Spinal cord (tissue), 10 donors: Measurements from ENCODE around the gene RGMA. TPM values are rescaled to one million over a fixed set of nuclear protein-coding genes. Genes with fewer than 3 reads are reported as not detected.

Experiments used
- DNase-seq, 6 donors: peaks; one replicate each; pipeline versions ENCODE4 v3.0.0 to v3.0.0-alpha.2; 2013 to 2015; ENCODE audit warnings: low spot score in 6 of 6, low read depth in 4 of 6
- H3K27ac ChIP-seq: one replicate; pipeline ENCODE4 v1.5.1; 2013; ENCODE audit warnings: low read depth, low read length, control low read depth
- H3K27me3 ChIP-seq: one replicate; pipeline ENCODE4 v1.6.1; 2013; ENCODE audit warnings: low read length; ENCODE audit not compliant: control insufficient read depth, insufficient read depth
- H3K36me3 ChIP-seq: one replicate; pipeline ENCODE4 v1.6.1; 2013; ENCODE audit warnings: low read length; ENCODE audit not compliant: control insufficient read depth, insufficient read depth
- H3K4me1 ChIP-seq: one replicate; pipeline ENCODE4 v1.6.1; 2013; ENCODE audit warnings: low read length; ENCODE audit not compliant: control insufficient read depth, insufficient read depth
- H3K4me3 ChIP-seq: one replicate; pipeline ENCODE4 v1.5.1; 2013; ENCODE audit warnings: low read depth, low read length, control low read depth
- H3K9me3 ChIP-seq: one replicate; pipeline ENCODE4 v1.6.1; 2013; ENCODE audit warnings: low read length; ENCODE audit not compliant: control insufficient read depth, insufficient read depth
- WGBS: methylation state at CpG from one replicate; pipeline ENCODE4 v1.1.5; 2013; ENCODE audit warnings: missing lambda C conversion rate; ENCODE audit not compliant: insufficient coverage; 5-methylcytosine and 5-hydroxymethylcytosine counted together
- long read RNA-seq, 4 donors: transcript quantifications; one replicate each; lab custom pipeline, GENCODE V29; 2026
- polyA plus RNA-seq, 2 donors: library from polyadenylated mRNA; unstranded; fragments of 120-200 nt; gene quantifications; one replicate each; pipeline ENCODE4 v1.2.1, GENCODE V29; 2013; ENCODE audit not compliant: insufficient read length in 2 of 2
- total RNA-seq, 2 donors: library from RNA; depleted of rRNA in 1 of 2; stranded (reverse); fragments of 120-200 nt in 1 of 2; fragments of >200 nt in 1 of 2; gene quantifications; one replicate each; pipeline versions ENCODE4 v1.2.3 to v1.2.4, GENCODE V29; 2013 to 2014
- donor health status: healthy.

Gene RGMA, protein sequence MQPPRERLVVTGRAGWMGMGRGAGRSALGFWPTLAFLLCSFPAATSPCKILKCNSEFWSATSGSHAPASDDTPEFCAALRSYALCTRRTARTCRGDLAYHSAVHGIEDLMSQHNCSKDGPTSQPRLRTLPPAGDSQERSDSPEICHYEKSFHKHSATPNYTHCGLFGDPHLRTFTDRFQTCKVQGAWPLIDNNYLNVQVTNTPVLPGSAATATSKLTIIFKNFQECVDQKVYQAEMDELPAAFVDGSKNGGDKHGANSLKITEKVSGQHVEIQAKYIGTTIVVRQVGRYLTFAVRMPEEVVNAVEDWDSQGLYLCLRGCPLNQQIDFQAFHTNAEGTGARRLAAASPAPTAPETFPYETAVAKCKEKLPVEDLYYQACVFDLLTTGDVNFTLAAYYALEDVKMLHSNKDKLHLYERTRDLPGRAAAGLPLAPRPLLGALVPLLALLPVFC
- total RNA-seq (10 to 100 TPM; 20.7 to 31.5 TPM), polyA plus RNA-seq (100 to 1,000 TPM; 338 to 356 TPM)
- long read RNA-seq, donor 1, full-length matches to known transcripts, result 63 of 87 reads
- long read RNA-seq, donor 1, partial matches to known transcripts, result 24 of 87 reads
- long read RNA-seq, donor 1, other reads (novel, unspliced or antisense), result 0 of 87 reads
- long read RNA-seq, donor 2, full-length matches to known transcripts, result 66 of 167 reads
- long read RNA-seq, donor 2, partial matches to known transcripts, result 101 of 167 reads
- long read RNA-seq, donor 2, other reads (novel, unspliced or antisense), result 0 of 167 reads
- long read RNA-seq, donor 3, full-length matches to known transcripts, result 58 of 124 reads
- long read RNA-seq, donor 3, partial matches to known transcripts, result 66 of 124 reads
- long read RNA-seq, donor 3, other reads (novel, unspliced or antisense), result 0 of 124 reads
- long read RNA-seq, donor 4, partial matches to known transcripts, result 0 of 2 reads
- long read RNA-seq, donor 4, other reads (novel, unspliced or antisense), result 0 of 2 reads

DNA sequence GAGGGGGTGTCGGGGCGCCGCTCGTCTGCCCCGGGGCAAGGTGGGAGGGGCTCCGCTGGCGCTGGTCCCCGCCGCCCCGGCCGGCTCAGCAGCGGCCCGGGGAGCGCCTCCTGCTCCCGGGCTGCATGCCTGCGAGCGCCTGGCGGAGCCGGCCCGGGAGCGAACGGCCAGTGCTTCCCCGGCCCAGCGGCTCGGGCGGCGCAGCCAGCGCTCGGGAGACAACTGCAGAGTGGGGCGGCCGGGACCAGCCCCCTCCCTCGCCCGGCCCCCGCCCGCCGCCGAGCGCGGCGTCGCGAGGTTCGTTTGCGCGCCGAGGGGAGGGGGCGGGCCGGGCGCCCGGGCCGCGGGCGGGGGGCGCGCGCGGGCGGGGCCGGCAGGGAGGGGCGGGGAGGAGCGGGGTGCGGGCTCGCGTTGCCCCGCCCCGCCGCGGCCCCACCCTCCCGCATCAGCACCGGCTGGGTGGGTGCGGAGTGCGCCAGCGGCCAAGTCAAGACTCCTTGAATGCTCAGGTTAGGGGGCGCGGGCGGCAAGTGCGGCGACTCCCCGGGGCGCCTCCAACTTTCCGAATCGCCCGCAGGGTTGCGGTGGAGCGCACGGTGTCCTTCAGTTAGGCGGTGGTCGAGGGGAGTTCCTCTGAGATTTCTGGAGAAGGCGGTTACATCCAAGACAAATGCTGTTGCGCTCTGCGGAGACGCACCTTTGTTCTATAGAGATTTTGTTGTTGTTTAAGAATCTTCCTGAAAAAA, at the start of gene RGMA:
Gene RGMA, minus strand, starts transcription at position 231 of the 746 bp plus-strand sequence. CDS start 279 bp downstream, outside the sequence.
- WGBS, result under 1% methylated on average over 69 of the region's 92 CpGs

DNA sequence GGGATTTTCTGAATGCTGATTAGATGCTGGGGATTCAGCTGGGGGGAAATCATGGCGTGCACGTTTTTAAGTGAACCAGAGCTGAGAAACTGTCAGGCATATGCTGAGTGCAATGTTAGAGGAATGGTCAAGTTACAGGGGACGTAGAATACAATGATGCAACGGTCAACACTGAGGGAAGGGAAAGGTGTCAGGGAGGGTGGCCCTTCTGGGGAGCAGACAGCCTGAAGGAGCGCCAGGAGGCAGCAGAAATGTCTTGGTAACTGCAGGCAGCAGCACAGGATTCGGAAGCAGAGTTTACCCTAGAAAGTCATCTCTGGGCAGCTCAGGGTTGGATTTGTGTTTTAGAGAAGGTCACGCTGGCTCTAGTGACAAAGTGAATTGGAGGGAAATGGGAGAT, 47.6 kb upstream of the RGMA start:
- Histone ChIP-seq H3K4me3 (no peak overlapping the region), H3K27me3 (no peaks in the 10 kb centered on the region), H3K9me3 (no peaks in the 10 kb centered on the region), H3K36me3 (no peaks in the 10 kb centered on the region), H3K4me1 (peaks cover 9% of the 10 kb centered on the region), H3K27ac (no peak overlapping the region)
- 59% methylated on average over 7 of the region's 7 CpGs for WGBS
- no peak for DNase-seq

More for the DNA sequence above, at the start of gene RGMA:
- no peaks in the 10 kb centered on the region for H3K9me3 ChIP-seq
- peak in 2 of 6 donors; percentile 76 to 86 for DNase-seq
- H3K36me3 ChIP-seq, result no peaks in the 10 kb centered on the region
- peaks cover 19% of the 10 kb centered on the region for H3K4me1 ChIP-seq
- peak within 1 kb of the TSS; percentile 89 for H3K27ac ChIP-seq
- H3K4me3 ChIP-seq, result peak within 1 kb of the TSS; percentile 56
- H3K27me3 ChIP-seq, result peaks cover 9% of the 10 kb centered on the region

DNA sequence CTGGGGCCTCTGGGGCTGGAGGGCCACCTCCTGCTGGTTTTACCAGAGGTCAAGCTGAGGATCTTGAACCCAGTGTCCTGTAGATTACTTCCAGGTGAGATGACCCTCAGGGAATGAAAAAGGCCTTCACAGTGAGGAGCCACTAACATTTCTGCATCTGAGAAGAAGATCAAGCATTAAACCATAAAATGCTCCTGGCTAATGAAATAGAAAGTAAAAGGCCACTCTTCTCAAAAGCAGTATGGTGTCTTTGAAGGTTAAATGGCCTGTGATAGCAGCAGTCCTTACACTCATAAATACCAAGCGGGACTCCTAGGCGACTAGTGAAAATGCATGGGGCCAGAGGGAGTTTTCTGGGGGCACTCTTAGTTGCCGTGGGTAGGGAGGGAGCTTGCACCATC, 47.0 kb upstream of the RGMA start:
- no peak for DNase-seq
- Histone ChIP-seq H3K4me3 (no peak overlapping the region), H3K36me3 (no peaks in the 10 kb centered on the region), H3K9me3 (no peaks in the 10 kb centered on the region), H3K27ac (no peak overlapping the region), H3K4me1 (peaks cover 9% of the 10 kb centered on the region), H3K27me3 (no peaks in the 10 kb centered on the region)
- WGBS, result no CpG with 5 or more reads among the region's 3 CpGs

DNA sequence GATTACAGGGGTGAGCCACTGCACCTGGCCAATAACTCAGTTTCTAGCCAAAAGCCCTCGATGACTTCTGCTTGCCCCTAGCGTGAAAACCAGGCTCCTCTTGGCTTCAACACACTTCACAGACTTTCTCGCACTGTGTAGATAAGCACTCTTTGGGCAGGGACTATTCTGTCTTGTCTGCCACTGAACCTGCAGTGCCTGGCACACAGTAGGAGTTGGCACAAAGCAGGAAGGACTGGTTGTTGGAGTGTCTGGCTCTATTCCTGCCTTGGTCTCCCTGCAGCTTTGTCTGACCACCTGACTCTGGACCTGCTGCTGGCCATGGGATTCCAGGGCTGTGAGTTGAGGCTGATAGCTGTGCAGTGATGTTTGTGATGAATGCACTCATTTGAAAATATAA, 46.4 kb upstream of the RGMA start:
- Histone ChIP-seq H3K4me3 (no peak overlapping the region), H3K9me3 (no peaks in the 10 kb centered on the region), H3K27ac (no peak overlapping the region), H3K4me1 (peaks cover 11% of the 10 kb centered on the region), H3K27me3 (no peaks in the 10 kb centered on the region), H3K36me3 (no peaks in the 10 kb centered on the region)
- 61% methylated on average over 2 of the region's 3 CpGs for WGBS
- DNase-seq, result no peak

DNA sequence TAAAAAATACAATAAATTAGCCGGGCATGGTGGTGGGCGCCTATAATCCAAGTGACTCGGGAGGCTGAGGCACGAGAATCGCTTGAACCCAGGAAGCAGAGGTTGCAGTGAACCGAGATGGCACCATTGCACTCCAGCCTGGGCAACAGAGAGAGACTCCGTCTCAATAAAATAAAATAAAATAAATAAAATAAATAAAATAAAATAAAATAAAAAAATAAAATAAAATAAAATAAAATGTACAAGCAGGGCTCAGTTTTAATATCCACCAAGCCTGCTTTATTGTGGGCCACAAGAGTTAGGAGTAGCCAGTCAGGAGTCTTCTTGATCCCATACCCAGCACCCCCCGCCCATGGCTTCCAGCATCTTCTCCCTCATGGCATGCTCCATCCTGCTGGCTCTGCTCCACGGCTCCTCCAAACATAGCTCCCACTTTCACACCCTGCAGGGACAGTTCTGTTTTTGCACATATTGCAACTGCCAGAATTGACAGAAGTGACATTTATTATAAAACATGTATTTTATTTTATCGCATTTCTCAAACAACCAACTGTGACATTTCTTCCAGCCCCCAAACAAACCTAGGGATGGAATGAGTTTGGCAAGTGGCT, 42.6 kb upstream of the RGMA start:
- DNase-seq, result peak in 1 of 6 donors; percentile 88
- no peak overlapping the region for H3K4me3 ChIP-seq
- H3K9me3 ChIP-seq, result no peaks in the 10 kb centered on the region
- H3K27ac ChIP-seq, result no peak overlapping the region
- H3K36me3 ChIP-seq, result no peaks in the 10 kb centered on the region
- peaks cover 9% of the 10 kb centered on the region for H3K4me1 ChIP-seq
- no peaks in the 10 kb centered on the region for H3K27me3 ChIP-seq
- 92% methylated on average over 5 of the region's 10 CpGs for WGBS

DNA sequence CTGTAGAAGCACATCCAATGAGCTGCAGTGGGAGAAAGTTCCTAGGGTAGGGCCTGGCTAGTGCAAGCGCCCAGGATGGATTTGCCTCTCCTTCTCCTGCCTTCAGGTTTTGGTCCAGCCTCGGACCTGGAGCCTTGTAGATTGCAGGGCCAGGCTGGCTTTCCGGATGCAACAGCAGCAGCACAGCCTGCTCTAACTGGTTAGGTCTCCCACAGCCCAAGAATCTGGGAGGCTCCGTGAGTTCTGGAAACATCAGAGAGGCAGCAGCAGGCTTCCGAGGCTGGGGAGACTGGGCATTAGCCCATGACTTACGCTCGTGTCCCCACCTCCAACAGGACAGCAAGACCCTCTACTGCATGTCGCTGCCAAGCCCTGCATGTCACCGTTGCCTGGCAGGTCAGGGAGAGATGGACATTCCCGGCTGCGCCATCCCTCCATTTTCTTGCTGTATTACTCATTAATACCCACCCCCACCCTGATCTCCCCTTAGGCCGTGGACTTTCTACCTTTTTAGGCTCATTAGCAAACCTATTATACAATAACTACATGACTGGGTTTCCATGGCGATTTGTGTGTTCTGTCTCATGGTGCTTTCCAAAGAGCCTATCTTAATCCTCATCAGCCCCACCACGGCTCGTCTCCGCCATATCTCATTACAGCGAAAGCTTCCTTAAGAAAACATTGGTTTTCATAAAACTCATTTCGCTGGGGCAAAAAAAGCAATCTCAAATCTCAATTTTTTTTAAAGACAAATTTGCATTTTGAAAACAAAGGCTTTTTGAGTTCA, 40.9 kb upstream of the RGMA start:
- 71% methylated on average over 18 of the region's 18 CpGs for WGBS
- H3K9me3 ChIP-seq, result no peaks in the 10 kb centered on the region
- H3K4me1 ChIP-seq, result peaks cover 7% of the 10 kb centered on the region
- H3K36me3 ChIP-seq, result no peaks in the 10 kb centered on the region
- H3K4me3 ChIP-seq, result no peak overlapping the region
- peak in 1 of 6 donors; percentile 84 for DNase-seq
- H3K27me3 ChIP-seq, result no peaks in the 10 kb centered on the region
- no peak overlapping the region for H3K27ac ChIP-seq

DNA sequence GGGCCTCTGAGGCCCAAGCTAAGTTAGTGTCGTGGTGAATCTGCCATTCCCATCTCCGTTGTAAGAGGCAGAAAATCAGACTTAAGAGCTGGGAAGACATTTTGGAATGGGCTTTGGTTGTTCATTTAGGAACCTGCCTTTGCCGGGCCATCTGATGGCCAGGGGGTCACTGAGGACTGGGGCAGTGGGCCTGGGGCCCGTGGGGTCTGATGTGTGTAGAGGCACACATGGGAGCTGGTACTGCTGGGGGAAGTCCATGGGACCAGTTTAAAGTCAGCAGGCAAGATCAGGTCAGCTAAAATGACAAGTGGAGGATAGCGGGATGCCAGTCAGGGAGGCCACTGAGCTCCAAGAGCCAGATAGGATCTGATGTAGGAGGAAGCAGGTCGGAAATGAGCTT, 38.3 kb upstream of the RGMA start:
- Histone ChIP-seq H3K4me1 (peaks cover 15% of the 10 kb centered on the region), H3K36me3 (no peaks in the 10 kb centered on the region), H3K9me3 (no peaks in the 10 kb centered on the region), H3K27ac (no peak overlapping the region), H3K4me3 (no peak overlapping the region), H3K27me3 (no peaks in the 10 kb centered on the region)
- no peak for DNase-seq
- 82% methylated on average over 6 of the region's 6 CpGs for WGBS

DNA sequence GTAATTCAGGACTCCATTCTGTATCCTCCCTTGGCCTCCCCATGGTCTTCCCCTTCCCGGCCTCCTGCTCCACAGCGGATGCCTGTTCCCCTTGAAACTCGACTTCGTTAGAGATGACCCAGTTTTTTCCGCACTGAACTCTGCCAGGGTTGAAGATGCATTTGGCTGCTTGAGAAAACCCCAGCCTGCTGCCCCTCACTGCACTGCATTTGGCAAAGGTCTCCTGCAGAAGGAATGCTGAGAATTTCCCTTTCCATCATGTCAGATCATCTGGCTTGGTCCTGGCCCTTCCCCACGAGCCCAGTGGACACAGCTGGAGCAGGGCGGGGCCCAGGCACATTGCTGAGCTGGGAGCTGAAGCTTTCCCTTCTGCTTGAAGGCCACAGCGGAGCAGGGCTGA, 37.6 kb upstream of the RGMA start:
- no peaks in the 10 kb centered on the region for H3K9me3 ChIP-seq

More for the DNA sequence above, 37.6 kb upstream of the RGMA start:
- Histone ChIP-seq H3K36me3 (no peaks in the 10 kb centered on the region), H3K27ac (no peak overlapping the region), H3K4me3 (no peak overlapping the region), H3K4me1 (peaks cover 15% of the 10 kb centered on the region), H3K27me3 (no peaks in the 10 kb centered on the region)
- no peak for DNase-seq
- 73% methylated on average over 8 of the region's 8 CpGs for WGBS
